NCI-H2029 (cell line): ENCODE data around the gene N4BP2L2.

Experiments used
- DNase-seq: peaks from one replicate; lab custom pipeline; 2025; lab: John Stamatoyannopoulos, UW

Gene N4BP2L2

DNA sequence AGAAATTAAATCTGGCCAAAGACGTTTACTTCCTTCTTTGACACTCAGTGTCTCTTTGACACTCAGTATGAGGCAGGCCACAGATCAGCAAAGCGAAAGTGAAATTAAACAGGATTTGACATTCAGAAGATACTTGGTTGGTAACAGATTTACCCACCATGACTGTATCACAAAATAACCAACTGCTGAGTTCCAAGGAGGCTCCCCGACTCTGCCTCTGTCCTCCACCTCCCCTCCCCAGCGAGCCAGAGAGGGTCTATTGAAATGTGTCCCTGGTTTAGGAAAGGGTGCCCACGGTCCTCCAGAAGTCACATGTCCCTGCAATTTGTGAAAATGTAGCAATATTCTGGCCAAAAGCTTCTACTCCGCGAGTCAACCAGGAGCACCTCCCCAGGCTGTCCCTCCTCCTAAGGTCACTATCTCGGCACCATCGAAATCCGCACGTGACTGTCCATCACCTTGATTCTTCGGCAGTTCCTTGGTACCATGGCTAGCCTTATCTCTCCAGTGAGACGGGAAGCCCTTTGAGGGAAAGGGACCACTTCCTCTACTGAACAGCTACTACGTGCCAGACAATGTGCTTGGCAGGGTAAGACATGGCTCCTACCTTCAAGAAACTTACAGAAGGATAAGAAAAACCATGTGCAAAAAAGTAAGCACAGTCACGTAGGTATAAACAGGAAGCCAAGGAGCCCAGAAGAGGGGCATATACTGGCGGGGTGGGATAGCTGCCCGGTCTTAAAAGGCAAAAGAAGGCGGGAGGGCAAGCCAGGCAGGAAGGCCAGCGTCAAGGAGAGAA lies 112.2 kb downstream of the N4BP2L2 start:
- DNase-seq: no peak

DNA sequence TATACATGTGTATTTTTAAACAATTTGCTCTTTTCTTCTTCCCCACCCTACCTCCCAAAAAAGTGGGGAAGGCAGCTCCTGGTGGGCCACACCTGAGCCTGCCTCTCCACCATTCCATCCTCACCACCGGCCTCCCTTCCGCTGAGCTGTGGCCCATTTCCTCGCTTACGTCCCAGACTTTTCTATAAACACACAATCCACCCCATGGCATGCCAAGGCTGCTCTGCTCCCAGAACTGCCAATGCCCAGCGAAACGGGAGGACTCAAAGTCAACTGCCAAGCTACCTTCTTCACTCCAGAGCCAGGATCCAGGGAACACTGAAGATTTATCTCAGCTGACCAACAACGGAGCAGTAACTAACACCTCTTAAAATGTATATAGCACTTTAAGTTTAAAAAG lies 113.4 kb downstream of the N4BP2L2 start:
- DNase-seq: no peak

DNA sequence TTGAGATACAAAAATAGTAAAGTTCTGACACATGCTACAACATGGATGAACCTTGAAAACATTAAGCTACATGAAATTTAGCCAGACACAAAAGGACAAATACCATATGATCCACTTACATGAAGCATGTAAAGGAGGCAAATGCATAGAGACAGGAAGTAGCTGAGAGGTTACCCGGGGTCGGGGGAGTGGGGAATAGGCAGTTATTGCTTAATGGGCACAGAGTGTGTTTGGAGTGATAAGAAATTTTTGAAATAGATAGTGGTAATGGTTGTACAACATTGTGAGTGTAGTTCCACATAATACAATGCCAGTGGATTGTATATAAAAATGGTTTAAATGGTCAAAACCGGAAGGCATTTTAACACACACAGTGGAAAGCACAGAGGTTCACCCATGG lies 115.0 kb downstream of the N4BP2L2 start:
- DNase-seq: no peak

DNA sequence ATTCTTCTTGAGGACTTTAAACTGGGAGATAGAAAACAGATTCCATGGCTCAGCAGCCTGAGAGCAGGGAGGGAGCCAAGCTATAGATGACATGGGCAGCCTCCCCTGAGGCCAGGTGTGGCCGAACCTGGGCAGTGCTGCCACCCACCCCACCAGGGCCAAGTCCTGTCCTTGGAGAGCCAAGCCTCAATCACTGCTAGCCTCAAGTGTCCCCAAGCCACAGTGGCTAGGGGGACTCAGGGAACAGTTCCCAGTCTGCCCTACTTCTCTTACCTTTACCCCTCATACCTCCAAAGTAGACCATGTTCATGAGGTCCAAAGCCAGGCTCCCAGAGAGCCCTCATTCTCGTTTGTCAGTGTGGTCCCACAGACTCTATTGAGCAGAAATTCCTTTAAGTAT lies 118.7 kb downstream of the N4BP2L2 start:
- DNase-seq: no peak

DNA sequence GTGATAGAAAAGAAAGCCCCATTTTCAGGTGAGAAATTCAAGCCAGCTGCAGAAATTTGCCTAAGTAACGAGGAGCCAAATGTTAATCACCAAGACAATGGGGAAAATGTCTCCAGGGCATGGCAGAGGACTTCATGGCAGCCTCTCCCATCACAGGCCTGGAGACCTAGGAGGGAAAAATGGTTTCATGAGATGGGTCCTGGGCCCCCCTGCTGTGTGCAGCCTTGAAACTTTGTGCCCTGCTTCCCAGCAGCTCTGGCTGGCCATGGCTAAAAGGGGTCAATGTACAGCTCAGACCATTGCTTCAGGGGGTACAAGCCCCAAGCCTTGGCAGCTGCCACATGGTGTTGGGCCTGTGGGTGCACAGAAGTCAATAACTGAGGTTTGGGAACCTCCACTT lies 120.6 kb downstream of the N4BP2L2 start:
- DNase-seq: no peak

DNA sequence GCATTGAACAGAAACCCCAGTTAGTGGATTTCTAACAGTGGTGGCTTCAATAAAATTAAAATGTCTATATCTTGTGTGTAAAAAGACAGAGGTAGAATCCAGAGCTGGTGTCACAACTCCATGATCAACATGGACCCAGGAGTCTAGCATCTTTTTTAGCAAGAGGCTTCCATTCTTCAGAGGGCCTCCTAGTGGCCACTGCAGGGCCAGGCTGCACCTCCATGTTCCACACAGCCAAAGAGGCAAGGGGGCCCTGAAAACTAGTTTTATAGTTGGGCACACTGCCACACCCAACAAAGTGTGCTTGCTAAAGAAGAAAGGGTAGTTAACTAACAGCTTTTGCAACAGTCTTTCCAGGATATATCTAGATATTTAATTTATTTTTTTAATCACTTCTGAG lies 123.6 kb downstream of the N4BP2L2 start:
- no peak for DNase-seq

DNA sequence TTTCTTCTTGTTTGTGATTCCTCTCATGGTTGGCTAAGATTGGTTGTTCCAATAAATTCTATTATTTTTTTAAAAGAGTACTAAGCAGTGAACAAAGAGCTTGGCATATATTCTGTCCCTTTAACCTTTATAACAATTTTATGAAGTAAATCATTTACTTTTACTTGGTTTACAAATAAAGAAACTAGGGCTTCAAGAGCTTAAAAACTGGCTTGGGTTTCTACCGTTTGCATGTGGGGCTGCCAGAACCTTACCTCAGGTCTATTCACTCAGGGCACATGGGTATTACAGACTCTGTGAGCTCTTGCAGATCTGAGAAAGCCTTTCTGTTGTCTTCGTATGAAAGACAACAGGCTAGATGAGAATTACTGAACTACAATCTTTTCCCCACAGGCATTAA lies 124.0 kb downstream of the N4BP2L2 start:
- DNase-seq: no peak

DNA sequence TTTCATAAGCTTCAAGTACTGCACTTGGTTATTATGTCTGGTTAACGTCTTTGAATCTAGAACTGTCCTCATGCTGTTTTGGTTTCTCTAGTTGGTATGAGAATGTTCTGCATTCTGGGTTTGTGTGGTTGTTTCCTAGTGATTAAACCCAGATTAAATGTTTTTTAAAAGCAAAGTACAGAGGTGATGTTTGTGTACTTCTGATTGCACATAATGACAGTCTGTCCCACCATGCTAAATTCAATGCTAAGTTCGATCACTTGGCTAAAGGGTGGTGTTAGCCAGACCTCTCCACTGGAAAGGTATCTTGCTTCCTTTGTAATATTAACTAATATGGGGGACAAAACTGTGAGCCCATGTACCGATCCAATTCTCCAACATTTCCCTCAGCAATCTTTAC lies 125.3 kb downstream of the N4BP2L2 start:
- no peak for DNase-seq

DNA sequence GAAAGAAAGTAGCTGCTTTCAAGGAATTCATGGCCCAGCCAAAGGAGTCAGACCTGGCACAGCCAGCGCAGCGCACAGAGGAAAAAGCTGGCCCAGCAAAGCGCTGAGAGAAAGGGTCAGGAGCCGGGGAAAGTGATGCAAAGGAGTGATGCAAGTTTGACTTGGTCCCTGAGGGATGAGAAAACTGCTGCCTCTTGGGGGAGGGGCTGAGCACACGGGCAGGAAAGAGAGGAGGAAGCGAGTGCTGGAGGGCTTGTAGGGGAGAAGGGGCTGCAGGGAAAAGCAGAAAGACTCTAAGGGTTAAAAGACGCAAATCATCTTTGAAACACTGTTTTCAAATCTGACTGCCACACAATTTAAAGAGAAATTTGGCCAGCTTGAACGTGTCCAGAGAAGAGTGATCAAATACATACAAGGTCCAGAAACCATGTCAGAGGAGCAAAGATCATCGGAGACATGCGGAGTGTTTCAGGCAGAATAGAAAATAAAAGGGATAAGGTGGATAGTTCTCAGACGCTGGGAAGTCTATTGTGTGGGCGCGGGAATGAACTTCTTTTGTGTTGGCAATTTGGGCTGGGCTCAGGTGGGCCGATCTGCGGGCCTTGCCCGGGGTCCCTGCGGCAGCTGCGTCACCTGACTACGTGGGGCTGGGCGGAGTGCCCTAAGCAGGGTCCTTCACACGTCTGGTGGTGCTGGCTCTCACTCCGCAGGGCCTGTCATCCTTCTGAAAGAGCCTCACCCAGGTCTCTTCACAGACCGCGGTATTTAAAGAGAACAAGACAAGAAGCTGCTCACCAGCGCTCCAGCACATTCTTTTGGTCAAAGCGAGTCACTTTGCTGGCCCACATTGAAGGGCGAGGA lies 128.8 kb downstream of the N4BP2L2 start:
- DNase-seq: peak; percentile 11

DNA sequence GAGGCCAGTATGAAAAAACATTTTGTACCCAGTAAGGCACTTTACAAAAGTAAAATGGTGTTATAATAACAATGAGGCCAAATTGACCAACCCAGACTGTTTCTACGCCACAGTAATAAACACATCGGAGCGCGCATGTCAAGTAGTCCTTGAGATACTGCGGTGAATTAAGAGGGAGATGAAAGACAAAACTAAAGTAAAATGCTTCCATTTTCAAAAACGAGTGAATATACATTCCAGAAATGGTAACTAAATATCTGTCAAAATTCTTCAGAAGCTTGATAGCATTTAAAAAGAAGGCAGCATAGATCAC lies 129.6 kb downstream of the N4BP2L2 start:
- peak; percentile 37 for DNase-seq

DNA sequence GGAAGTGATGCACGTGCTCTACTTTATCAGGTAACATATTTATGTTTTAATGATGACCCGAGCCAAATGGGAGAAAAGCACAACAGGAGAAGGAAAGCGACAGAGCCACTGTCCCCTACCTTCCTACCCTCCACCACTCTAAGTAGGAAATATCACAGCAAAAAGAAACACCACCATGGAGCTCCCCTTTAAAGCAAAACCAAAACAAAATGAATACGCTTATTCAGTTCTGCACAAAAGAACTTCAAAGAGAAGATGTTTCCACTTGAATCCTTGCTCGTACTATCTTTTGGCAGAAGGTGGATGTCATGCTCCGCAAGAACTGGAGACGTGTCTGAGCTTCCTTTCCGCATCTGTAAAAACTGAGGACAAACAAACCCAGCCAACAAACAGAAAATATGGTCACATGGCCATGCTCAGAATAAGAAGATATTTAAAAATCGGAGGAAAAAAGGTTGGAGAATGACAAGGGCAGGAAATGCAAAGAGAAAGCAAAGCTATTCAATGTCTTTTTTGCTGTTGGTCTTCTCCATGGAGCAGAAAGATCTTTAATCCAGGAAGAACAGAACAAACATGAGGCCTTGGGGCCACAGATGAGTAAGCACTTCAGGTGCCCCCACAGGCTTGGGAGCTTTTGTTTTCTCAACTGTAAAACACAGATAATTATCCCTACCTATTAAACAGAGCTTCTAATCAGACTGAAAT lies 130.1 kb downstream of the N4BP2L2 start:
- DNase-seq: no peak

DNA sequence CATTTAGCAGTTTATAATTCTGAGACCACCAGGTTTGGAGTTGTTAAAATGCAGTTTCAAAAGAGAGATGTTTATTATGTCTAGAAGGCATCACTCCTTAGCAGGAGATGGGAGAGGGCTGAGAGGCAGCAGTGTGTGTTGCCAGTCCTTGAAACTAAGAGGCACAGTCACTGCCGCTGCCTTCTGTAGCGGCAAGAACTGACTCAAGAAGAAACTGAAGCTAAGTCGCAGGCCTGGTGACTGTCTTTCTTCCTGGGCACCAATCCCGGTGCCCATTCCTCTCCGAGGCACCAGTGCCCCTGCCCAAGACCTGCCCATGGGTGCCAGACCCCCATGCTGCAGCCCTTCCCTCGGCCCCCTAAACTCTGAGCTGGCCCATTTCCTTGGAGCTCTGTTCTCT lies 130.7 kb downstream of the N4BP2L2 start:
- no peak for DNase-seq

DNA sequence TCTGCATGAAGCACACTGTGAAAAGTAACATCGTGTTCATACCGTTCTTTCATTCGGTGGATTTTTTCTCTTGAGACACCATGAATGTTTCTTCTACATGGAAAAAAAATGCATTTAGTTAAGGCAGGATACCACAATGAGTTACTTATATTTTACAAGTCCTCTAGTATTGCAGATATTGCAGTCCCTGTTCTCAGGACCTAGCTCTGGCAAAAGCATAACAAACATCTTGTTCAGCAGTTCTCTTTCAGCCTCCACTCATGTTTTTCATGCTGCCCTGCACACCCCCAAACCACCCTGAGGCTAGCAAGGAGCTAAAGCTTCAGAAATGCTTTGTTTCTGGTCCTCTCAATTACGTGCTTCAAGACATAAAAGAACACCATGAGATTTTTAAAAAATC lies 135.5 kb downstream of the N4BP2L2 start:
- DNase-seq: no peak

DNA sequence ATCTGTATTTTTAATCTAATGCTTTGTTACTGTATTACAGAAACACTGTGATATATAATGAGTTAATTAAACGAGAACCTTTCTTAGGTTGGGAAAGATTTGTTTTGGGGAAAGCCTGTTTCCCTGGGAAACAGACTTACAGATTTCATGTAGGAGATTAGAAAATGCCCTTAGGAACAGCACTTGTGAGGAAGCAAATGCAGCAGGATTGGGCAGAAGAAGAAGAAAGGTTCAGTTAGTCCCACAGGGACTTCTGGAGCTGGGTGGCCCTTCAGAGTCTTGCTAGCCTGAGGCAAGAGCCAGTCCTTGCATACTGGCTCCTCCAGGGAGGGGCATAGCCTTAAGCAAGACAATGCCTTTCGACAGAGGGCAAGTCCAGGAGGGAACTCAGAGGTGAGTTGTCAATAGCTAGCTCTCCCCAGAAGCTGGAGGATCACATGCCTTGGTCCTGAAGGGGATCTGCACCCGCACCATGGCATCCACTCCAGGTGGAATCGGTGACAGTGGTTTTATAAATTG lies 147.4 kb downstream of the N4BP2L2 start:
- no peak for DNase-seq

DNA sequence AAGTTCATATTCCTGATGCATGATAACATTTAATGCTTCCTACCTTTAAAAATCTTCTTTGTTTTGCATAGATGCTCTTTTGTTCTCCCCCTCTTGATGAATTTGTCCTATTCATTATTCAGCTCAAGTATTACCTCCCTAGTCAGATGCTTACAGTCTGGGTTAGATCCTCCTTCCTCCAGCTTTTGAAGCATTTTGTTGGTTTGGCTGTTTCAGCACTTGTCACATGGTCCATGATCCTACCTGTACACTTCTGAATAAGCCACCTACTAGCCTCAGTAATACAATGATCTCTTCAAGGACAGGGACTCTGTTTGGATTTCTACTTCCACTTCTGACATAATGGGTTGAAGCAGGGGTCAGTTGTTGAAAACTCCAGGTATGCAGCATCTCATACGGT lies 148.1 kb downstream of the N4BP2L2 start:
- DNase-seq: no peak

DNA sequence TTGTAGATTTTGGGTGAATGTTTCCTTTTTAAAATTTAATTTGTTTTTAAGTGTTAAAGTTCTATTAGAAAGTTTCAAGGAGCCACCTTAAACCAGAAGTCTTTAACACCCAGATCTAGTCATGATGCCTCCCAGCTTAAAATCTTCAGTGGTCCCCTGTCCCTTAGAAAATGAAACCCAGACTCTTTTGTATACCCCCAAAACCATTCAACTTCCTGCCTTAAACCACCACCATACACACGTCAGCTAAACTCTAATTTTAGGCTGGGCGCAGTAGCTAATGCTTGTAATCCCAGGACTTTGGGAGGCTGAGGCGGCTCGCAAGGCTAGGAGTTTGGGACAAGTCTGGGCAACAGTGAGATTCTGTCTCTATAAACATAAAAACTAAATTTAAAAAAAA lies 148.5 kb downstream of the N4BP2L2 start:
- DNase-seq: no peak

DNA sequence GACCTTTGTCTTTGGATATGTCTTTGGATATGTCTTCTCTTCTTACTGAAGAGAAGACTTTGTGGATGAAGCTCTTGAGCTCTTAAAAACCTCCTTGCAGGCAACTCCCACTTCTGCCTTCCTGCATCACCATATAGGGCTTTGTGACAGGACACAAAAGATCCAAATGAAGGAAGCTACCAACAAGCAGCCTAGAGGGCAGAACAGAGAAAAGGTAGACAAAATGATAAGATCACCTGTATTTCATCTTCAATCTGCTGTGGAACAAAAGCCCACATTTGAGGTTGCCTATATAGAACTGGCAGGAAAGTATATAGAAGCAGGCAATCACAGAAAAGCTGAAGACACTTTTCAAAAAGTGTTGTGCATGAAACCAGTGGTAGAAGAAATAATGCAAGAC lies 153.2 kb downstream of the N4BP2L2 start:
- no peak for DNase-seq

DNA sequence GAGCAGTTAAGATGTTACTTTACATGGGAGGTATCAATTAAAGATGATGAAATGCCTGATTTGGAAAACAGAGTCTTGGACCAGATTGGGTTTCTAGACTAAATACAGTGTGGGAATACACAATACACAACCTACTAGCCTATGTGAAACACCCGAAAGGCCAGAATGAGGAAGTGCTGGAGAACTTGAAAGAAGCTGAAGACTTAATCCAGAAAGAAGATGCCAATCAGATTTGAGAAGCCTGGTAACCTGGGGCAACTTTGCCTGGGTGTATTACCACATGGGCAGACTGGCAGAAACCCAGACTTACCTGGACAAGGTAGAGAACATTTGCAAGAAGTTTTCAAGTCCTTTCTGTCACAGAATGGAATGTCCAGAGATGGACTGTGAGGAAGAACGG lies 153.9 kb downstream of the N4BP2L2 start:
- no peak for DNase-seq

DNA sequence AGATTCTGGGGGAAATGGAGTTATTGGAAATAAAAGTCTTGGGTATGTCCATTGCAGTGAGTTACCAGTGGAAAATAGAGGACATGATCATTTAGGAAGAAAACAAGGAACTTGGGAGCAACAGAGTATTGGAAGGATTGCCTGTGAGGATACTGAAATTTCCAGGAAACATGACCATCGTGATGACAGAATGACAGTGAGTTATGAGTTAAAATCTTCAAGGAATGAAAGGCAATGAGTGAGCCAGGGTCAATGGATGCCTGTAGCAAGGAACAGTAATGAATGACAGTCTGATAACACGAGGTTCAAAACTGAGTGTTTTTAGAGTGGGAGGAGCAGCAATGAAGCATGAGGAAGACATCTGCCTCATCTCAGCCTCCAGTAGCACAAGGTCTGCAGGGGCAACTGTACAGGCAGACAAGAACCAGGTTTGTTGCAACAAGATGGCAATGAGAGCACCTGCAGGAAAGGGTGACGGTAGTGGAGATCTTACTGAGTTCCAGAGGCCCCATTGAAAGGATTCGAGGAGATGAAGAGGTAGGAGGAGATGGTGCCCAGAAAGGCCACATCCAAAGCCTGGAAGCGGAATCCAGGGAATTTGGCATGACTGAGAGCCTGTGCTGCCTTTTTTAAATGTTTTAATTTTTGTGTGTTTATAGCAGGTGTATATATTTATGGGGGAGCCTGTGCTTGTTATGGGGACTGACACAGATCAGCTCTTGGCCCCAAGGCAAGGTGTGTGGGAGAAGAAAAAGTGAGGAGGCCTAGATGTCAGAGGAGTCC lies 154.6 kb downstream of the N4BP2L2 start:
- DNase-seq: no peak
